Effector CD8-positive, alpha-beta T cell (primary cell): Measurements from ENCODE around the gene SPTBN1.

ENCODE experiments used
- DNase-seq: peaks from one replicate; lab custom pipeline; 2025; lab: John Stamatoyannopoulos, UW

The SPTBN1 gene

DNA sequence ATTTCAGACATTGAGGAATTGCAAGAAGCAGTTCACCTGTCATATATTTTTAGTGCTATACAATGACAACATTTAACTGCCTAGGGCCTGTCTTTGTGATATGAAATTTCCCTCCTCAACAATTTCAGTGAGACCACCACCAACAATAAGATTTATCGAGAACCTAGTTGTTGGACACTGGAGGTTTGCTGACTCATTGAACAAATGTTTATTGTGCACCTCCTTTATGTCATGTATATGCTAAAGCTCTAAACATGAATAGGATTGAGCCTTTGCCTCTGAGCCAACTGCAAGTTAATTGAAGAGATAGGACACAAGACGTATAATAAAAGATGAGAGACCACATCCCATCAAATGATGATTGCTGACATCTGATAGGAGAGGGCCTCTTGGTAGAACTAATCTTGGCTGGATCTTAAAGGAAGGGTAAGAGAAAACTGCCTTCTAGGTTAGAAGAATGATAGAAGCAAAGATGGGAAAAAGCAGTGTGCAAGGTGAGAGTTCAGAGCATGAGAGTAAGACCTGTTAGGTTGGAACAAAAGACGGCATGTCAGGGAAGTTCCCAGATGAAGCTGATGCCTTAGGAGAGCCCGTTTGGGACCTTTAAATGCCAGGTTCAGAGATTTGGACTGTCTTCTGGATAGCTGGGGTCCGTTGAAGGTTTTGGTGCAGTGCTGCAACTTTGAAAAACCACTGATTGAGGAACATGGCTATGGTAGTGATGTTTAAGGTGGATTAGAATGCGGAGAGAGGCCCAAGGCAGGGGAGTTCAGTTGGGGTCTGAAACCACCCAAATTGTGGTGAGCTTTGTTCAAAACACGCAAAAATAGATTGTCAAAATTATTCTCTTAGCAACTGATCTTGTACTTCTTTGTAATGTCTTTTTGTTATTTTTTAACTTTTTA is 134.3 kb downstream of the SPTBN1 start:
- DNase-seq, result no peak

DNA sequence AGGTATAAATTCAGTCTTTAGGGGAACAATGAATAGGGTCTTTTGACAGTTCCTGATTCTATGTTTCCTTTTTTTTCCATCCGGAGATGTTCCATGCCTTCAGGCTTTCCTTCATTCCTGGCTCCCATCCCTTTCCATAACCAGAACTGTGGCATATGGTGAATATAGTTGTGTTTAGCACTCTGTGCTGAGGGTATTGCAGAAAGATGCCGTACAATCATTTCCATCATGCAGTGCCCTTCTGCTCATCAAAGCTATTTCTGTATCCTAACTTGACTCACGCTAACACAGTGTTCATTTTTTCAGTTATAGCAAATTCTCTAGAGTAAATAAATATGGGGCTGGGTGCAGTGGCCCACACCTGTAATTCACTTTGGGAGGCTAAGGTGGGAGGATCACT is 135.4 kb downstream of the SPTBN1 start:
- DNase-seq, result no peak

DNA sequence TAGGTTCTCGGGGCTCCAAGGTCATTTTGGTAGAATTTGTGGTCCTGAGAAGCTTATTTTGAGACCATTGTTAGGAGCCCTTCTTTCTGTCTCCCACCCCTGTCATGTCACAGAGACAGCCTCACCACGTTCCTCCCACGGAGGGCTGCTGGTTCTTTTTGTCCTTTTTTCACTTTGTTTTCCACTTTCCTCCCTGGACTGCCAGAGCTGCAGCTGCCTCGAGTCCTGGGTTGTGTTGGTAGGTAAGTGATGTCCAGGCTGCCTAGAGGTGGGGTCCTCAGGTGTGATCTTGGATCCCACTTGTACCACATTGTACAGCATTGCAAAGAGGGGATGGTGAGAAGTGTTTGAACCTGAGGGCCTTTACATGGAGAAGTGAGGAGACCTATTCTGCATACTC is 137.1 kb downstream of the SPTBN1 start:
- no peak for DNase-seq

DNA sequence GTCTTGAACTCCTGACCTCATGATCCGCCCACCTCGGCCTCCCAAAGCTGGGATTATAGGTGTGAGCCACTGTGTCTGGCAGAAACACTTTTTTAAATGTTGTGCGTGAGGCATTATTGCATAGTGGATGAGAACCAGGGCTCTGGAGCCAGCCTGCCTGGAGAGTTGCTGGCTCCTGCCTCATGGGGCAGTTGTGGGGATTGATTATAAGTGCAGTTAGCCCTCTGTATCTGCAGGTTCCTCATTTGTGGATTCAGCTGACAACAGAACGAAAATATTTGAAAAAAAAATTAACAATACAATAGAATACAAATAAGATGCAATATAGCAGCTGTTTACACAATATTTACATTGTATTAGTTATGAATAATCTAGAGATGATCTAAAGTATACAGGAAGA is 137.9 kb downstream of the SPTBN1 start:
- no peak for DNase-seq

DNA sequence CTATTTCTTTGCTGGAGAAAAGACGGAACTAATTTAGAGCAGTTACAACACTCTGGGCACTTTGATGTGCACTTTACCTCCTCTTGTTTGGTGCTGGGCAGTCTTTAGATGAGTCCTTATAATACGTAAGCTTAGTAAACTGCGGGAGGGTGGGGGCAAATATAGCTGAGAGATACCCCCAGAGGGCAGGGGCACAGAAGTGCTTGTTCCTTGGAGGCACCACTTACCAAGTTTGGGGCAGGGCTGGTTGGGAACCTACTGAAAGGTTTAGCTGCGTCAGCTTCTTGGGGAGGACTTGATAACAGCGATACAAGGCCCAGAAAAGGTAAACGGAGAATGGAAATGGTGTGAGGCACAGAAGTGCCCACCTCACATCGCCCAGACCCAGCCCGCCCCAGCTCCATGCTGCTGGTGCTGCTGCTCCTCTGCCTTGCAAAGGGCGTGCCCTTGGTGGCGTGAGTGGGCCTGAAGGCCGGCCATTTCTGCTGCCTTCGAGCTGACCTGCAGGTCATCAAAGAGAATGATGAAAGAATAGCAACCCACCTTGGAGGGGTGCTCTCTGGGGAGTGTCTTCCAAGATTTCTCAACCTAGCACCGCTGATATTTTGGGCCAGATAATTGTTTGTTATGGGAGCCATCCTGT is 139.2 kb downstream of the SPTBN1 start:
- DNase-seq, result no peak

DNA sequence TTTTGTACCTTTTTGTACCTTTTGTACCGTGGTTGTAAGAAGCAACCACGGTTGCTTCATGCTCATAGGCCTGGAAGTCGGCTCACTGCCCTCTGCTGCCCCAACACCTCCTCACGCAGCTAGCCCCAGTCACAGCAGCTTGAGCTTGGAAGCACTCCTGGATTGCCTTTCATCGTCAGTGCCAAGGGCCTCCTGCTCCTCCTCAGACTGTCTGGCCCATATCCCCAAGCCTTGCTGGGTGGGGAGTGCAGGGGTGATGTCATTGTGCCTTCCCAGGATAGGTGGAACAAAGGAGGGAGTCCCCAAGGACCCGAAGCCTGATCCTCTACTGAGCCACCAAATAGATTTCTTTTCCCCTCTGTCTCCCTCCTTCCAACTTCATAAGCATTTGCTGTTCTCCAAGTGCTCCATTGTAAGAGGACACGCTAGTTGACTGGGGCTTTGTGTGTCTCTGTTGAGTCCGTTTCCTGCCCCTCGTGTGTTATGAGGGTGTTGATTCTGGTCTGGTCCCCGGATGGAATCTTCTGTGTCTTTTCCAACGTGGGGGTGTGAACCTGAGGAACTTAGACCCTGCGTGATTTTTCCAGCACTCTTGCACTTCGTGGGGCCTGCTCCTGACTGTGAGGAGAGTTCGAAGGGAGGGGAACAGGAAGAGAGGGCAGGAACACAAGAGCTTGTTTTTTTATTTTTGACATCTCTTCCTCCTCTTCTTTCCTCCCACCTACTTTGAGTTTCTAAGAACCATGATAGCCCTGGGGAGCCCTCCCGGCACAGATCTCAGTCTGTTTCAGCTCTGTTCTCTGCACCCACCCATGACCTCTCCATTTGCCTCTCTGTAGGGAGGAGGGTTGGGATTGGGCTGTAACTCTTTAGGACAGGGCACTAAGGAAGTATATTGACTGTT is 140.1 kb downstream of the SPTBN1 start:
- DNase-seq, result no peak

DNA sequence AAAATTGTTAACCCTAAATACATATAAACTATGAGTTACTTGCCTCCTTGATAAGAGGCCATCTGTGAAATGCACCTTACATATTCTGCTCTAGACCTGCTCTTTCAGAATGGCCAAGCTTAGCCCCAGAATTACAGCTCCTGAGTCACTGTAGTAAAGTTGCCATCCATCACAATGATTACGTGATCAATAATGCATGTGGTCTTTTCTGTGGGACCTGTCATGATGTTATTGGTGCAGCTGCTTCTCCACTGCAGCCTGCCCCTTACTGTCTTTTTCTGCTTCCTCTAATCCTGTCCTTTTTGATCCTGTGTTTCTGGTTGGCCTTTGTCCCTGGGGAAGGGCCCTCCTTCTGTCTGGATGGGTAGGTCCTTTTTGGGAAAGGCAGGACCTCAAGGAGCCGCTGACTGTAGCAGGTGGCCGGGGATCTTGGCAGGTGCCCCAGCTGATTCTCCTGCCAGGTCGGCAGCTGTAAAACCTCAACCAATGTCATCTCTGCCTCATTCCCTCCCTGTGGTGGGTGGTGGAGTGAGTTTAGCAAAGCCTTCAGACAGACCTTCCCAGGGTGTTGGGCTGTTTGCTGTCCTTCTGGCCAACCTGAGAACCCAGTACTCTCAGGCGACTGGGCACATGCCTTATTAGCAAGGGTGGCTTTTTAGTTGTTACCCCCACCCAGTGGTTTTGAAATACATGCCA is 141.2 kb downstream of the SPTBN1 start:
- DNase-seq, result no peak

DNA sequence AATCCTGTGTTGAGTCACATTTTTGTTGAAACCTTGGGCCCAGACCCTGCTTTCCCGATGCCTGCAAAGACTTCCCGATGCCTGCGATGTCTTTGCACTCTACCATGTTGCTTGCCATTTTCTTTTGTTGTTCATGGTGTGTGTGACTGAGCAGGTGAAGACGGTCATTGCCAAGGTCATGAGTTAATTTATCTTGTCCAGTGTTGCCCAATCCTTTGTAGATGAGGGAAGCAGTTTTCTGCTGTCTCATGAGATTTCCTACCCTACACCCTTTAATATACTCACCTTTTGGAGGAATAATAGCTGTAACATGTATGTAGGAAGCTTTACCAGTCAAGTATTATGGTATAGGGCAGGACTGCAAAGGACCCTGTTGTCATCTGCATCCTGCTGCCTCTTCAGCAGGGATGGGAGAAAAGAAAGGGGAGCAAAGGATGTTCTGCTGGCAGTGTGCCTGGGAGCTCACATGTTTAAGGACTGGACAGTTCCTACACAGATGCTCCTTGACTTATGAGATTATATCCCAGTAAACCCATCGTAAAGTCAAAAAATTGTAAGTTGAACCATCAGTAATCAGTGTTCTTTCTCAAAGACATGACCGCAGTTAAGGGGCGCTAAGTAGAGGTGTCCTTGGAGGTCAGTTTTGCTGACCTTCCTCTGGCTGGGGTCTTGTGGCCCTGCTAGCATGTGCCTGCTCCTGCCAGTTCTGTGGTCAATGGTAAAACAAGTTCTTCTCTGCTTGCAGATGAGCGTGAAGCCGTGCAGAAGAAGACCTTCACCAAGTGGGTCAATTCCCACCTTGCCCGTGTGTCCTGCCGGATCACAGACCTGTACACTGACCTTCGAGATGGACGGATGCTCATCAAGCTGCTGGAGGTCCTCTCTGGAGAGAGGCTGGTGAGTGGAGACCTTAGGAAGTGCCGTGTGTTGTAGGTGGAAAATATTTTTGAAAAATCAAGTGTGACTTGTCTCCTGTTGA is 142.5 kb downstream of the SPTBN1 start:
- no peak for DNase-seq

DNA sequence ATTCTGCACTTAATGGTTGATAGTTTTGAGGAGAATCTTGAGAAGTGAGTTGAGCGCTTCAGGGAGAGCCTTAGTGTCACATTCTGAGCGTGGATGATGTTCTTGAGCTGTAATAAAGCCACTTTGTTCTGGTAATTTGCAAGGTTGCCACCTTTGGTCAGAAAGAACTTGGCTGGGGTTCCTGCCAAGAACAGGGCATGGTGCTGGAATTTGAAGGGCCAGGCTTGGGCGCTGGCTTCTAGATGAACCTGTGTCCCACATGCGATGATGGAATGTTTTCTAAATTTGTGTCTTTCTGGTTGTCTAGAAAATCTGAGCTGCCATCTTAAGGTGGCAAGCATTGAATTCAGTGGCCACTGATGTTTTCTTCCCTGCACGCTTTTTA is 143.2 kb downstream of the SPTBN1 start:
- no peak for DNase-seq

DNA sequence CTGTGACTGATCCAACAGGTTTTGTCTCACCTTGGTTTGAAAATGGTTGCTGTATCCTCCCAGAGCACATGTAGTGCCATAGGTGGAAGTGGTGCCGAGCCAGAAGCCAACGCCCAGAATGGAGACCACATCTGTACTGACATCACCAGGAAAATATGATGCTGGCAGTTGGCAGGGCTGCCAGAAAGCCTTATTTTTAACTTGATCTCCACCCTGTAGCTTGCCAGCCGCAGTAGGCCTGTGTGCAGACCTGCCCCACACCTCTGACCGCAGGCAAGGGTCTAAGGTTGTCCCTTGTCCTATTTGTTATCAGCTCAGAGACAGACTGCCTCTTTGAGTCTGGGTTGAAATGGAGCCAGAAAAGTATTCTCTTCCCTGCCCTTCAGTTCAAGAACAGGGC is 143.8 kb downstream of the SPTBN1 start:
- DNase-seq, result no peak

DNA sequence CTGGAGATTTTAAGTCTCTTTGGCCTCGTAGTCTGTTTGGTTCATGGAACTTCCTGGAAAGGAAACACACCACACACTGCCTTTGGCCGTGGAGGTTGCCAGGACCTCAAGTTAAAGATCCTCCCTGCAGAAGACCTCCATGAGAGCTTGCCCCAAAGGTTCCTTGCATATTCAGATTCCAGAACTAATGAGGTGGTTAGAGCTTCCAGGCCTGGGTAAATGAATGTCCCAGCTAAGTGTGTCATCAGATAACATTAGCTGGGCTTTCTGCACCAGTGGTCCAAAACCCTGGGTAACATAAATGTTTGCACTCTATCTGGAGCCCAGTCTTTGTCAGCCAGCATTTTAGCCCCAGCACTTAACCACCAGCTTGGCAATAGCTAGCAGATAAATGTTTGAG is 145.2 kb downstream of the SPTBN1 start:
- no peak for DNase-seq

DNA sequence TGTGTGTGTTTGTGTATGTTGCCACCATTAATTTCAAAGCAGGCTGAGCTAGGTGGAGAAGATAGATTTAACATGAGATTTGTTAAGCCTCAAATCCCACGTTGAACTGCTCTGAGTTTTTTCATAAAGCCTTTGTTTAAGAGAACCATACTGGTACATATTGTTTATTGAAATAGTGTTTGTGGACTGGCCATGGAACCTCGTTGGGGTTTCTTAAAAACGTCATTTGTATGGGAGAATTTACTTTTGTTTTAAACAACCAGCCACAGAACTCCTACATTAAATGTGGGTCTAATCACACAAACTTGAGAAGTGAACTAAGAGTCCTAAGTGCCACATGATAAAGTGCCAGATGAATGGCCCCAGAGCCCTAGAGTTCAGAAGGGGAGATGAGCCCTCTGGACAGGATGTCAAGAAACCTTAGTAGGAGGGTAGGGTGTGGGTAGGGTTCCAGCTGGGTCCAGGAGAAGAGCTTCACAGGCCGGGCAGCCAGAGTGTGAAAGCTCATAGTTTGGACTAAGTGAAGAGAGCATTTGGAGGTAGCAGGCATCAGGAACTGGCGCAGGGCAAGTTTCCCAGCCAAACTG is 146.7 kb downstream of the SPTBN1 start:
- no peak for DNase-seq

DNA sequence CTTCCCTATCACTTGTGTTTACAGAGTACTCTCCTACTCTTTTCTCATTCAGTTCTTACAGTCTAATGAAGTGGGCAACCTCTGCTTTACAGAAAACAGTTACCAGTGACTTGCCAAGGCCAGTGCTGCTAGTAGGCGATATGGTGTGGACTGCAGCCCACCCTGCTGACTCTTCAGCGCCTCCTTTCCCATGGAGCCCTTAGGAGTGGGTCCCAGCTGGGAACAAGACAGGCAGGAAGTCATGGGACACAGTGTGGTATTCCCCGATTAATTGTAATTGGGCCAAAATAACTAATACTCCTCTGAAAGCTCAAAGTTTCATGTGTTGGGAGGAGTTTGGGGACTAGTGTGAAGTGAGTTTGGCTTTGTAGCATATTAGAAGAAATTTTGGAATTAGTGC is 147.2 kb downstream of the SPTBN1 start:
- DNase-seq, result no peak

DNA sequence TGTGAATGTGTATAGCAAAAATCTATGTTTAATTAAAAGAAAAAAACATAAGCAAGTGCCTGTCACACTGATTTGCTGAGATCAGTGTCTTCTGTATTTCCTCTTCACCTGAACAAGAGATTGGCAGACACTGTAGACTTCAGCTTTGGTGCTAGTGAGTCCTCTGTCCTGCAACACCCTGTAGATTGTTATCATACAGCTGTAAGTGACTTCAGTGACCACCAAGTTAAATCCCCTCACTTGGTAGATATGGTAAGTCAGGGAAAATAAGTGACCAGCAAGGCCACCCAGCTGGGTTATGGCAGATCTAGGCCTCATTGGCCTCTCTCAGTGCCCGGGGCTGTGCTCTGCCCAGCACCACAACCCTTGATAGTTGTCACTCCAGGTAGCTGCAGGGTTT is 147.7 kb downstream of the SPTBN1 start:
- no peak for DNase-seq

DNA sequence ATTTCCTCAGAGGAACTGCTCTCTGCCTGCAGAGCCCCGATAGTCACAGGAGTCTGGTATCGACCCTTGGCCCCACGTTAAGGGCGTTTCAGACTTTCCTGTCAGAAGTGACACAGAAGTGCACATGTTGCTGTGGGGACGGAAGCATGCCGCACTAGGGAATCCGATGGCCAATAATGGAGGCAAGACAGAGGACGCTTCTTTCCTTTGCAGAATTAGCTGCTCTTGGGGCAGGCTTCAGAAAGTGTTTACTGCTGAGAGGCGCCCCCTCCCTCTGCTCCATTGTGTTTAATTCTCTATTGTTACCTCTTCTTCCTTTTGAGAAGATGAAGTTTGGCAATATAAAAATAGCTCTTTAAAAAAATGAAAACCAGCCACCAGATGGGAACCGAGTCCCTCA is 148.7 kb downstream of the SPTBN1 start:
- no peak for DNase-seq

DNA sequence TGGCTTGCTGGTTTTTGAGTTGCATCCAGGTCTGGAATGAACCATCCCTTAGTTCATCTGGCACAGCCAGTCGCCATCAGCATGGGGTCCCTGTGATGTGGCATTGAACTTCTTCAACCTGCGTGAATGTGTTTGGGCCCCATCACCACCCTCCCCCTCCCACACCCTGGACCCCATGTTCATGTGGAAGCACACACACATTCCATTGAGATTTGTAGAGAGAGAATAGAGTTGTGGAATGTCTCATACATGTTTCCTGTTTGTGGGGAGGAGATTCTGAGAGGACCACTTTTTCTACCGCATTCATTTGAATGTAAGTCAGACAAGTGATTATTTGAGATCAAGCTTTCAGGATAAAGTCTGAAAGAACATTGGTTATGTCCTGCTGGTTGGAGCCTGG is 149.7 kb downstream of the SPTBN1 start:
- DNase-seq, result no peak

DNA sequence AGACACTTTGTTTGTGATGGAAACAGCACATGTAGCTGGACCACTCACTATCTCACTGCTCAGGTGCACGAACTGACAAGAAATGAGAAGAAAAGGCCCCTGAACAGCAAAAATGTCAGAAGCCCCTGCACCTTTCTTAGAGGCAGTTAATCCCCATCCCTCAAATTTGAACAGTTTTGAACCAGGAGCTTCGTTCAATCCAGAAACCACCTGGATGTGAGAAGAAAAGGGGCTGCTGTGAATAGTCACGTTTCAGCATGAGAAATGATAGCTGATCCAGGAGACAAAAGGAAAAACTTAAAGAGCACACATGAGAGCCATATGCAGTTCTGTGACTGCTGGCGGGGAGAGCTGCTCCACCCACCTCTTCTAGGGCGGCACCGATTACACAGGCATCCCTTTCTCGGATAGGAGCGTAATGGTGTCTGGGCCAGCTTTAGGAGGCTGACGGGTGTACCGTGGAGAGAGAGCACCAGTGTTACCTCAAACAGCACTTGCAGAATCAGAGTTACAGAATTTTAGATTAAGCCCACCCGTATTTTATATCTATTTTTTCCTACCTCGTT is 150.3 kb downstream of the SPTBN1 start:
- no peak for DNase-seq

DNA sequence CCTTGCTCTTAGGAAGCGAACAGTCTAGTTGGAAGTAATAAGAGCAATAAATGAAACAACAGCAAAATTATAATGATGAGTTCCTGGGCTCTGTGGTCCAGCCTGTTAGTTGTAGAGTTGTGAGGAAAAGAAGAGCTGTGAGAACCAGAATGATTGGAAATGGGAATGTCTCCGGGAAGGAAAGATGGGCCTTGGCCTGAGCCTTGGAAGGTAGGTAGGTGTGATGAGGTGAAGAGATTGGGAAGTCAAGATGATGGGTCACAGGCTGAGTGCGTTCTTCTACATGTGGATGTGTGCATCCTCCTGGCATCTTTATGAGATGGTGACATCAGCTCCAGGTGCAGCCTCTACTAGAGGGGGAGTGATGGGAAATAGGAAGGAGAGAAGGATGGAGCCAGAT is 152.1 kb downstream of the SPTBN1 start:
- no peak for DNase-seq

DNA sequence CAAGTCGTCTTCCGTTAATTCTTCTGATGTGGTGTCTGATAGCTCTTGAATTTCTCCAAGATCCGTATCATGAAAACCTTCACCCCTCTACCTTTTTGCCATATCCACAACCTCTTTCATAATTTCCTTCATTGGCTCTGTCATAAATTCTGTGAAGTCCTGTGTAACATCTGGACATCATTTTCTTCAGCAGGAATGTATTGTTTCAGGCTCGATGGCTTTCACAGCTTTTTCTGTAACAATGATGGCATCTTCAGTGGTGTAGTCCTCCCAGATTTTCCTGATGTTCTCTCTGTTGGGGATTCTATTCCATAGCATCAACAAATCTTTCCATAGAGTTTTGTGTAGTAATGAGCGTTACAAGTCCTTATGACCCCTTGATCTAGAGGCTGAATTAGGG is 153.1 kb downstream of the SPTBN1 start:
- no peak for DNase-seq

DNA sequence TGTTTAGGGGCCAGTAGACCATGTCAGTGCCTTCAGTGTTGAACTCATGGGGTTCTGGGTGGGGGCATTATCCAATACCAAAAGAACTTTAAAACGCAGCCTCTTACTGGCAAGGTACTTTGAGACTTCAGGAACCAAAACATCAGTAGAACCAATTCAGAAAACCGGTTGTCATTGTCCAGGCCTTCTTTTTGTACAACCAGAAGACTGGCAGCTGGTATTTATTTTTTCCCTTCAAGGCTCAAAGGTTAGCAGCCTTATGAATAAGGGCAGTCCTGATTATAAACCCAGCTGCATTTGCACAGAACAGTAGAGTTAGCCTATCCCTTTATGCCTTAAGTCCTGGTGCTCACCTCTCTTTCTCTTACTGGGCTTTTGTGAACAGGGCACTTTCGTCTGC is 153.5 kb downstream of the SPTBN1 start:
- no peak for DNase-seq
